ENCODE results near the gene C2CD2.
A peak's percentile ranks its signal among the peaks of the same experiment; 100 is the strongest.
"Not testable (repeated sequence)": the region's sequence is repeated elsewhere in the genome, so short reads cannot be mapped to it uniquely, and the experiment has no call there.

The C2CD2 gene

DNA sequence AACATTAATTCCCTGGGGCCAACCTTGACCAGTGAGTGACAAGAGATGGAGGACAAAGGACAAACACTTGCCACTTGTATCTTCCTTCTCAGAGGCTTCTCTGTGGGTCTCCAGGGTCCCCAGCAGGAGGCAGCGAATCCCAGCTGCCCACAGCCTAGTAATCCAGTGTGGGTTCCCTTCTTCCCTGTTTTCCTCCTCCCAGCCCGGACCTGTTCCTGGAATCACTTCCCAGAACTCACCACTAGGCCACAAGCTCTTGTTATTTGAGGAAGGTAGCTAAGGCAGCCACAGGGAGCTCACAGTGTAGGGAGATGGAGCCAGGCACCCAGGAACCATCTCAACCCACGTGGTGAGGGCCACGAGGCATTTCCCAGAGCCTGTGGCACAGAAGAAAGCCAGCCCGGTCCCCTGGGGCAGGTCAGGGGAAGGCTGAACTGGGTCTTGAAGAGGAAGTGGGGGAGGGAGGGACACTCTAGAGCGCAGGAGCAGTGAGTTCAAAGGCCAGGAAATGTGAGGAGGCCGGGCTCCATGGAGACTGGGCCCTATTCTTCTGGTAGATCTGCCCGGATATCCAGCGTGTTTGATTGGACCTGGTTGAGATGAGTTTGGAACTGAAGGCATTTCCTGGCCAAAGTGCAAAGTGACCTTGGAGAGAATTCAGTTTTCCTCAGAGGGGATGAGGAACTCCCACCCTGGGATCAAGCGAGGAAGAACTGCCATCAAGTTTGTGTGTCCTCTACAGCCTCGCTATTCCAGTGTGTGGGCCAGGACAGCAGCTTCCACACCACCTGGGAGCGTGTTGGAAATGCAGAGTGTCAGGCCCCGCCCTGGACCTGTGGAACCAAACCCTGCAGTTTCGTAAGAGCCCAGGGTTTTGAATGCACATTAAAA, 20.3 kb upstream of the C2CD2 start:
- no peak for DNase-seq

DNA sequence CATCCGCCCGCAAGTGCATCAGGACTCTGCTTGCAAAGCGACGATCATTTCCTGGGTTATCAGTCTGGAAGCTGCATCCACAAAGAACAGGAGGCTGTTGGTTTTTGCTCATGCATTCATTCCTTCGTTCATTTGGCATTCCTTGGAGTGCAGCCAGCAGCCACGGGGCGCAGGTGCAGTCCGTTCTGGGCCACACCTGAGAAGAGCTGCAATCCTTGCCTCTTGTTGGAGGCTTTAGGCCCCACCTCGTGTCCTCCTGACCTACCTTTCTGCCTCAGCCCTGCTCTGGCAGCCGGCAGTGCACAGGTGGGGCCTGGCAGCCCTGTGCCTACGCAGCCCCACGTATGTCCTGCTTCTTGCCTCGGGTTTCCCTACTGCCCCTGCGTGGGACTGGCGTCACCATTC, 19.6 kb upstream of the C2CD2 start:
- DNase-seq, result no peak

DNA sequence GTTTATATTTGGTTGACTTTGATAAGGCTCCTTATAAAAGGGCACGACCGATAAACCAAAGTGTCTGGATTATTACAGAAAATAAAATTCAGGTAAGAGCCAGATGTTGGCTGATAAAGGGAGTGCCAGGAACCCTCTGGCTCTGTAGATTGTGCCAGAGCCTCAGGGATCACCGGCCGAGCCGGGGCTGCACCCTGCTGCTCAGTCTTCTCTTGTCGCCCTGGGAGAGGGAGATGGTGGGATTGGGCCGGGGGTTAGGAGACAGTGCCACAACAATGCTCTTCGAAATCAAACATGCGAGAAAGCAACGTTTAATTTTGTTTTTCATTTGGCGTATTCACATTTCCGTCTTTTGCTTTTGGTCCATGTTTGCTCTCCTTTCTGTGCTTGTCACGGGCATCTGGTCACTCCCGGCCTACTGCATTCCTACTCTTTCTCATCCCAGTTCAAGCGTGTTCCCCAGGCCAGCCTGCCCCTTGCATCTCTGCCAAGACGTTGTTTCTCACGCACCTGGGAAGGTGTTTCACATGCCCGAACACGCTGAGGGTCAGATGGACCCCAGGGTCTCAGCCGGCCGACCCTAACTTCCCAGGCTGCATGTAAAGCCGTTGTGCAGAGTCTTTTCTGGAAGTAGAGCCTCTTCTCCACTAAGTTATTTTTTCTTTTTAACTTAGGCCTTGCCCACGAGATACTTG, 18.8 kb upstream of the C2CD2 start:
- no peak for DNase-seq

DNA sequence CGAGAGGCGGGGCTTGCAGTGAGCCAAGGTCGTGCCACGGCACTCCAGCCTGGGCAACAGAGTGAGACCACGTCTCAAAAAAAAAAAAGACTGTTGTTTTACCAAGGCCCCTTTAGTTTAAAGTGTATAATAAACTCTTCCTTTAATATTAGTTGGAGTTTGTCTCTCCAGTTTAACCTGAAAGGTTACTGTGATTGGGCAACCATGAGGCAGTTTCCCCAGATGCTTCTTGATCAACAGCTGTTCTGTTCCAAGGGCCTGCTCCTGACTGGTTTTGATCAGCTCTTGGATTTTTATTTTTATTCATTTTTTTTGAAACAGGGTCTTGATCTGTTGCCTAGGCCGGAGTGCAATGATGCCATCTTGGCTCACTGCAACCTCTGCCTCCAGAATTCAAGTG, 18.1 kb upstream of the C2CD2 start:
- no peak for DNase-seq

DNA sequence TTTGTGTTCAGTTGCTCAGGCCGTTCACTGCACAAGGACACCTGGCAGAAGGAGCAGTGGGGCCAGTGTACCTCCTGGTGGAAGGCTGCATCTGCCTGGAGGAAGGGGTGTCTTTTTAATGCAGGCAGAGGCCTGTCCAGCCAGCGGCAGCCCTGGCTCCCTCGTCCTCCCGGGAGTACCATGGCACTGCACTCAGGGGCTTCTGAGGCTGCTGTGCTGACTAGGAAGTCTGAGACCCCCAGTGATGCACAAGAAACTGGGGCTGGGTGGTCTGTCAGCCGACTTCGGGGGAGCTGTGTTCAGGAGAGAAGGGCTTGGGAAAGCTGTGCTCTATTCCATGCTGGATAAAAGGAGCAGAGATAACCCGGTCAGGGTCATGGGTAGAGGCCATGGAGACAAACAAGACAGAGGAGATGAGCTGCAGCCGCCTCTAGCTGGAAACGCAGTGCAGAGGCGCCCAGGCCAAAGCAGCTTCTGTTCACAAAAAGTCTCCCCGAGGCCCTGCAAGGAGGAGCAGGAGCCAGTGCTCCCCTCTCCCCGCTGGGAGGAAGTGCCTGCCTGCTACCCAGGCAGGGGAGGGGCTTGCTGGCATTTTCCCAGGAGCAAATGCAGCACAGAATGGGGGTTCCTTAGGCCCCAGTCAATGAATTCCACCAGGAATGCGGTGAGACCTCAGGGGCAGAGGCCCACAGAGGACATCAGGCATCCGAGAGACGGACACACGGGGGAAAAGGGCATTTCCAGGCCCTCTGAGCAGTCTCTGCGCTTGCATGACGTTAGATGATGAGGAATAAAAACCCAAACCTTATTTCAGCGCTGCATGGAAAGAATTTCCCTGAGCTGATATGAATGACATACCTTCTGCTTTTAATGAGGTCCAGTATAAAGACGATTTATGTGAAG, 17.2 kb upstream of the C2CD2 start:
- no peak for DNase-seq

DNA sequence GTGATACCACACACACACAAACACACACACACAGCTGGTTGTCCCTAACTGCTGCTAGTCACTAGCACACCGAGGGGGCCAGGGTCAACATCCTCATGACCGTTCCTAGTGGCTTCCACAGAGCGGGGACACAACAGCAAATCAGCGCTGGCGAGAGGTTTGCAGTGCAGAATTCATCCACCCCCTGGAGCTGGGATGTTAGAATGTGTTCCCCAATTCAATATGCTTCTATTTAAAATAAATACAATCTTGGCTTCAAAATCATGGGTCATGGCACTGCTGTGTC, 16.2 kb upstream of the C2CD2 start:
- no peak for DNase-seq

DNA sequence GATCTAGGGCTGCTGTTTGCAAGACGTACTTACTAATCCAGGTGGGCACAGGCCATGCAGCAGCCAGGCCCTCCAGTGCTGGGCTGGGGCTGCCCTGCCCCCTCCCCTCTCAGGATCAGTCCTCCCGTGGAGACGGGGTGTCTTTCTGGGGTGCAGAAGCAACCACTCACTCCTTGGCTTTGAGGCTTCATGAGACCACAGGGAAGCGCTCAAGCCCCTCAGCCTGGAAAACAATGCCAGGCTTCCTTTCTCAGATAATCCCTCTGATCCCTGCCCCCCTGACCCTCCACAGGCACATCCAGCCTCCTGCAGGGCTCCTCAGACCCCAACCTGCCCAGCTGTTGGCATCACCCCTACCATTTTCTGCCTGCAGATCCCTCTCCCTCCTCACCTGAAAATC, 13.9 kb upstream of the C2CD2 start:
- no peak for DNase-seq

DNA sequence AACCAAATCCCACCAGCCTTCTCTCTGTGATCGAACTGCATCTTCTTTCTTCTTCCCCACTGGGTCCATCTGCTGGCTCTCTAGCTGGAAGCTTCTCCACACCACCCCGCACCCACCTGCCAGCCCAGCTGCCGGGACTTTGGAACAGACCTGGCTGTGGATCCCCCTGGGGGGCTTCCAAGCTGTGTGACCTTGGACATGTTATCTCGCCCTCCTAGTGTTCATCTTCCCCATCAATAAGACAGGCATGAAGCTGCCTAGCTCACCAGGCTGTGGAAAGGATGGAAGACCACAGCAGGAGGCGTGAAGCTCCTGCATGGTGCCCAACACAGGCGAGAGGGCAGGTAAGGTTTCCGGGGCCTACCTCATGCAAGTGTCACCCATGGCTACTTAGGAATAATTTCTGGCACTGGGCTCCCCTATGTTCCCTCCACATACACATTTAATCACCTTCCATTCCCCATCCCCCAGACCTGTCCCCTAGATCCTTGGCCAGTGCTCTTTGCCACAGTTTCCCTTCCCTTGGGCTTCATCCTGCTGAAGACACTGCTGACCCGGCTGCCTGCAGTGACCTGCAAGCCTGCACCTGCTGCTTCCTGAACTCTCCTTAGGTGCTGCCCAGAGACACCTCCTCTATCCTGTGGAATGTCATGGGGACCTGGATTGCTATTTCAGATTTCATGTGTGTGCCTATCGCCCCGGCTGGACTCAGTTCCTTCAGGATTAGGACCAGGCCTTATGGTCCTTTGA, 13.2 kb upstream of the C2CD2 start:
- no peak for DNase-seq

DNA sequence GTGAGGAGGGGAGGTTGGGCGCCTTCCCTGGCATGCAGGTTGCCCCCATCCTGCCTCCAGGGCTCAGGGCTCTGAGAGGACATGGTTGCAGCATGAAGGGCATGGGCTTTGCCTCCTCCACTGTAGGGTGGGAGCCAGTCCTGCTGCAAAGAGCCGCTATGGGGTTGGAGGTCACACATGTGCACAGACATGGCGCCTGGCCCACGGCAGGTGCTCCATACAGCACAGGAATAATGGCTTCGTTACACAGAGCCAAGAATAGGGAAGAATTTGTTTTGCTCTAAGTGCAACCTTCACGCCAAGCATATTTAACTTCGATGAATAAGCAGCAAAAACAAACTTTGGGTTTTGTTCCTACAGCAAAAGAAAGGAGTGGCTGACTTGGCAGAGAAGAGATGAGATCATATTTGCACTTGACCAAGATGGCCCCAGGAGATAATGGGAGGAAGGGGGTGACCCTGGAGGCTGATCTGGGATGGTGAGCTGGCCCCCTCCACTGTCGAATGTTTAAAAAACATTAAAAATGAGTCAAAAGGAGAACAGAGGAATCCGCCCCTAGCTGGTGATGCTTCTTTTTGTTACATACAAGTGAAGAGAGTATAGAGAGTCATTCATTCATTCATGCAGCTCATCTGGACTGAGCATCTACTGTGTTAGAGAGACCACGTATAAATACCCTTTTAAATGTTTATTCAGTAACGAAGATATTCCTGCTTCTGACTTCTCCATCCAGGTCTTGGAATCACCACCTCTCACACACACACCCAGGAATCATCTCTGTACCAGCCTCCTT, 12.4 kb upstream of the C2CD2 start:
- DNase-seq, result no peak

DNA sequence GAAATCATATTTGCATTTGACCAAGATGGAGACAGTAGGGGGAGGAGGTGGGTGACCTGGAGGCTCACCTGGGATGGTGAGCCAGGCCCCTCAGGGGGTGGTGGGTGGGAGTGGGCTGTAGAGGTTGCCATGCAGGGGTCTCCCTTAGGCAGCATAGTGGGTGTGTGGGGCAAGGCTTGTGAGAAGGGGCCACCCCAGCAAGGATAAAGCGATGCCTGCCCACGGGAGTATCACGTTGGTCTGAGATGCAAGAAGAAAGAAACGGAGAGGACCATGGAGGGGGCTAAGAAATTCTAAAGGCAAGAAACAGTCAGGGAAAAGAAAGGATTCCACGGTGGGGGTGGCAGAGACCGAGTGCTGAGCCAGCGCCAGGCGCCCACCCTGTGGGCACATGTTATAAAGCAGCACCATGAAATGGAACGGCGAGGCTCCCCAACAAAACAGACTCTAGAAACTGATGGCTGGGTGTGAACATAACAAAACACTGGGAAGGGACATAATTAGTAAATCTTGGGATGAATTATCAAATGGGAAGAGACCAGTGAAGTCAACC, 11.7 kb upstream of the C2CD2 start:
- DNase-seq, result no peak

DNA sequence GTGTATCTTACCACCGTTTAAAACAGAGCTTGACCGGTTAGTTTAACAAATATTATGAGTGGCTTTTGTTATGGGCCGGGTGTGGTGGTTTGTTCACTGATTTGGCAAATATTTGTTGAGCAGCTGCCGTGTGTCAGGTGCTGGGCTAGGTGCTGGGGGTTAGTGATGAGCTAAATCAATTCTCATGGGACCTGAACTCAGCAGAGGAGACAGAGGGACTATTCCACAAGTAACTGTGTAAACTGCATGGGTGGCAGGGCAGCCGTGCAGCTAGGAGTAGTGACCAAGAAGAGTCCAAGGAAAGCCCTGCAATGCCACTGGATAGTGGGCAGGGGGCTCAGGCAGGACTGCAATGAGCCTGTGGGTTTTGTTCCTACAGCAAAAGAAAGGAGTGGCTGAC, 11.2 kb upstream of the C2CD2 start:
- DNase-seq, result peak; percentile 19

DNA sequence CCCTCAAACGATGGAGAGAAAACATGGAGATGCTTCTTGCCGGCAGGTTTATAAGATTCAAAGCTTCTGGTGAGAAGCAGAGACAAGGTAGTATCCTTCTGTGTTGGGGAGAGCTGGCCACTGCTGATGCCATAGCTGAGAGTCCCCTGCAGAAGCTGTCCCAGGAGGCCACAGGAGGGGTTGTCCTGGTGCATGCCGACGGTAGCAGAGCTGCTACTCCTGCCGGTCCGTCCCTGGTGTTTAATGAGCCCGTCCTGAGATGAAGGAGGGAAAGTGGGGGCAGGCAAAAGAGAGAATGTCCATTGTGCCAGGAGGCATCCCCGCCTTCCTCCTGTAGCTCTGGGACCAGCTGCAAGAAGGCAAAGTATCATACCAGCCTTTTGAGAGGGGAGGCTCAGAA, 10.4 kb upstream of the C2CD2 start:
- DNase-seq, result no peak

DNA sequence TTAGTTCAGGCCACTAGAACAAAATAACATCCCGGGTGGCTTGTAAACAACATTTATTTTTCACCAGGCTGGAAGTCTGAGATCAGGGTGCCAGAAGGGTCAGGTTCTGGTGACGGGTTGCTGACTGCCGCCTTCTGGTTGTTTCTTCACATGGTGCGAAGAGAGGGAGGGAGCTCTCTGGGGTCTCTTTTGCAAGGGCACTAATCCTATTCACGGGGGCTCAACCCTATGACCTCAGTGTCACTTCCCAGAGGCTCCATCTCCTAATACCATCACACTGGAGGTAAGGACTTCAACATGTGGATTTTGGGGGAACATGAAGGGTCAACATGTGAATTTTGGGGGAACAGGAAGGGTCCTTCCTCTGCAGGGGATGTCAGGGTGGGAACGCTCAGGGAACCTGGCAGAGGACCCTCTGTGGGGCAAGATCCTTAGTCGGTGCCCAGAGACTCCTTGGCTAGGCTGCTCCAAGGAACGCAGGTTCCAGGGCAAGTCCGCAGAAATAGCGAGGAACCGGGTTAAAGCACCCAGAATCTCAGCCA, 8.7 kb upstream of the C2CD2 start:
- no peak for DNase-seq

DNA sequence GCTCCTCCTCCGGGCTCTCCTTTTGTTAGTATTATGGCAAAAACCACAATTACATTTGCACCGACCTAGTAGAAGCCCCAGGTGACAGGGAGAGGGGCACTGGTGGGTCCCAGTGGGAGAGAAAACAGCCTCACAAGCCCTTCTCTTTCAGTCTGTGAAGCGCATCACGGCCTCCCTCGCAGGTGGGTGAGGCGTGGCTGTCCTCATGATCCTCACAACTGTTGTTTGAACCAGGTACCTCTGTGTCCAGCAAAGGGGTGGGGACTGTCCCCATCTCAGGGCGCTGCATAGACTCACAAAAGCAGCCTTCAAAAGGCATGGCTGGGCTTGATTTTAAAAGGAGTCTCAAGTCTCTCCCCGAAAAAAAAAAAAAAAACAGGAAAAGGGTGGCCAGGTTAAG, 7.9 kb upstream of the C2CD2 start:
- no peak for DNase-seq

DNA sequence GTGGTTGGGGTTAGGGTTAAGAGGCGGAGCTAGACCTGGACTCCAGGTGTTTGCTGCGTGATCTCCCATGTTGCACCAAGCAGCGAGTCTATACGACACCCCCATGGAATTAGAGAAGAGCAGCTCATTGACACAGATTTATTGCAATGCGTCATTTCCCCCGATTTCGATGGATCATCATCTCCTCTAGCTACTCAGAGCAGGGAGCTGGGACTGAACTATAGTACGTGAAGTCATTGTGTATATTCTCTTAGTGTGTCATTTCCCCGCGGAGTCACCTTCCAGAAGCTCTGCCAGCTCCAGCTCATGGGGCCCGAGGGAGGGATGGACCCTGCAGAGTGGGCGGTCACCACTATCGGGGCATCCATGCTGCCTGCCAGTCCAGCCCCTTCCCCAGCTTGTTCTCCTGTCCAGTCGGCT, 7.5 kb upstream of the C2CD2 start:
- no peak for DNase-seq

DNA sequence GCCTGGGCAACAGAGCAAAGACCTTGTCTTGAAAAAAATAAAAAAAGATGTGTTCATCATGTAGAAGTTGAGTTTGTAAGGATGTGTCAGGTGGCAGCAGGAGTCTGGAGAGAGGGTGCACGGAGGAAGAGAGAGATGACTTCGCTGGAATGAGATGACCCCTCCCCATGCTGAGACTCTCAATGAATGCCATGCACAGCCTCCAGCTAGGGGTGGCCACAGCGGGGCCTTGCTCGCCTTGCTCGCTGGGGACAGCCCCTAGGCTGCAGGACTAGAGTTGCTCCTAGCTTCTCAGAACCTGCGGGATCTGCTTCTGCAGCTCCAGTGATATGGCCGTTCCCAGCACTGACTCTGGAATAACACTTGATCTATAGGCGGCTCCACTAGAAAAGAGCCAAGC, 6.6 kb upstream of the C2CD2 start:
- DNase-seq, result no peak

DNA sequence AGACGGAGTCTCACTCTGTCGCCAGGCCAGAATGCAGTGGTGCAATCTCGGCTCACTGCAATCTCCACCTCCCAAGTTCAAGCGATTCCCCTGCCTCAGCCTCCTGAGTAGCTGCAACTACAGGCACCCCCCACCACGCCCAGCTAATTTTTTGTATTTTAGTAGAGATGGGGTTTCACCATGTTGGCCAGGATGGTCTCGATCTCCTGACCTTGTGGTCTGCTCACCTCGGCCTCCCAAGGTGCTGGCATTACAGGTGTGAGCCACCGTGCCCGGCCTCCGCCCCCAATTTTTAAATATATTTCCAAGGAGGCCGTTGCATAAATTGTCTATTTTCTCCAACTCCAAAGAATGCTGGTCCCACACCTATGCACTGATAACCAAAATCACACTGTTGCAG, 5.9 kb upstream of the C2CD2 start:
- DNase-seq, result not testable (repeated sequence)

DNA sequence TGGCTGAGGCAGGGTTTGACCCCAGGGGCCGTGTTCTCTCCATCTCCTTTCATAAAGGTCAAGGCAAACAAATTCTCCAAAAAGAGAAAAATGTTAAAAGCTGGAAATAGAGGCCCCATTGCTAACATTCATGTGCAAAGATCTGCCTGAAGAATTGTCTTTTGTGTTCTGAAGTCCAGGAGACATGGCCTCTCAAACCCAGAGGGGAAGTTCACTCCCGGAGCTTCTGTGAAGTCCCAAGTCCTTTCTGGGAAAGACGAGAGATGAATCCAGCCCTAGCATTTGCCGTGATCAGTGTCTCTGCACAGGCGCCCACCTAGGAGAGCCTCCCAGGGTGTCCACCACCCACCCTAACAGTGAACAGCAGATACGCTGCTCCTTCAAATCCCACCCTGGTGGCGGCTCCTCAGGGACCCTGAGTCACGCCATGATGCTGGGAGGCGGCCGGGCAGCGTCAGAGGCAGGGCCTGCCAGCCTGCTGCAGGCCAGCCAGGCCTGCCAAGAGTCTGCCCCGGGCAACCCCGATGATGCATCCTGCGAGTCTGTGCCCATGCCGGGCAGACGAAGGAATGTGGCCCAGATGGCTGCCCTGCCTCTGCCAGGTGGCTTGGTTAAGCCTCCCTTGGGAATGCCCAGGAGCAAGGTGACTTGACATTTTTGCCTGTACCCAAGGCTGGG, 5.2 kb upstream of the C2CD2 start:
- DNase-seq, result no peak

DNA sequence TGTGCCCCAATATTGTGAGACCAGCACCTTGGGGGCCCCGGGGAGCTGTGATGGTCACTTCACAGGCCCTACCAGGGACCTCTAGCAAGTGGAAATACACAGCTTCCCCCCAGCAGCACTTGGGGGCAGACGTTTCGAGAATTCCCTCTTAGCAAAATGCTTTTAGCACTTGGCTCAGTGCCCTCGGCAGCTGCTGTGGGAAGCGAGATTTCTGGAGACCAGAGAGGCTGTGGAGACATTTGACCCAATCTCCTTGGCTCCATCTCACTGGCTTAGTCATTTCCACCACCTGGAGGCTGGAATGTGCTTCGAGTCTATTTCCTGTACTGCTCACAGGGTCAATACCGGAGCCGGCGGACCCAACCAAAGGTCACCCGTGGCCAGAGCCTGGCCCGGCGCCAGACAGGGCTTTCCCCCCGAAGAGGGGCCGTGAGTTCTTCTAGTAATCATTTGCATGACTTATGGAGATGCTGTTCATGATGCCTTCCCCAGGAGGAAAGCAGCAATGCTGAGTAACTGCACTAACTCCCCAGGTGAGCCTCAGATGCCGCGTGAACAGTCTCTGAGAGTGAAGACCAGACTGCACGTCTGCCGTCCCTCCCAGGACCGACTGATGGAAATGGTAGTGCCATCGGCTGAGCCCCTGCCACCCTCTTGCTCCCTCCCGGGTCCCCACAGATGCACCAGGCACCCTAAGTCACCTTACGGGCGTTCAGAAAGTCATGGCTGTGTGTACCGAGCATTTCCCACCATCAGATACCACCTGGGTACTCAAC, 4.4 kb upstream of the C2CD2 start:
- DNase-seq, result peak; percentile 3

Data from NCI-H2029 treated with DMSO at 0.1 percent for 48 hours (cell line).